PC-3 (cell line): ENCODE measurements around the gene ACLY.
"Not testable (repeated sequence)": the region's sequence is repeated elsewhere in the genome, so short reads cannot be mapped to it uniquely, and the experiment has no call there.

Experiments
- EZH2 ChIP-seq: fragments of 300-600 bp; sonication (generic); IDR thresholded peaks from one replicate; pipeline ENCODE4 v1.6.1; 2017; ENCODE audit warnings: antibody characterized with exemption, mild to moderate bottlenecking, low read length; ENCODE audit not compliant: unreplicated experiment
- EZH2phosphoT487 ChIP-seq: fragments of 300-600 bp; sonication (generic); IDR thresholded peaks from 2 replicates; pipeline ENCODE4 v1.6.1; 2018; ENCODE audit warnings: mild to moderate bottlenecking, antibody characterized with exemption, low read length, borderline replicate concordance
- TF ChIP-seq, protein P1 (sequence below): fragments of 300-600 bp; sonication (generic); conservative IDR thresholded peaks from 2 replicates; pipeline ENCODE4 v1.5.1; 2017; ENCODE audit warnings: antibody characterized with exemption, low read depth, mild to moderate bottlenecking, low read length

- TF ChIP-seq EZH2, EZH2phosphoT487: not testable (repeated sequence)
- TF ChIP-seq, protein P1, sequence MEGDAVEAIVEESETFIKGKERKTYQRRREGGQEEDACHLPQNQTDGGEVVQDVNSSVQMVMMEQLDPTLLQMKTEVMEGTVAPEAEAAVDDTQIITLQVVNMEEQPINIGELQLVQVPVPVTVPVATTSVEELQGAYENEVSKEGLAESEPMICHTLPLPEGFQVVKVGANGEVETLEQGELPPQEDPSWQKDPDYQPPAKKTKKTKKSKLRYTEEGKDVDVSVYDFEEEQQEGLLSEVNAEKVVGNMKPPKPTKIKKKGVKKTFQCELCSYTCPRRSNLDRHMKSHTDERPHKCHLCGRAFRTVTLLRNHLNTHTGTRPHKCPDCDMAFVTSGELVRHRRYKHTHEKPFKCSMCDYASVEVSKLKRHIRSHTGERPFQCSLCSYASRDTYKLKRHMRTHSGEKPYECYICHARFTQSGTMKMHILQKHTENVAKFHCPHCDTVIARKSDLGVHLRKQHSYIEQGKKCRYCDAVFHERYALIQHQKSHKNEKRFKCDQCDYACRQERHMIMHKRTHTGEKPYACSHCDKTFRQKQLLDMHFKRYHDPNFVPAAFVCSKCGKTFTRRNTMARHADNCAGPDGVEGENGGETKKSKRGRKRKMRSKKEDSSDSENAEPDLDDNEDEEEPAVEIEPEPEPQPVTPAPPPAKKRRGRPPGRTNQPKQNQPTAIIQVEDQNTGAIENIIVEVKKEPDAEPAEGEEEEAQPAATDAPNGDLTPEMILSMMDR, result not testable (repeated sequence)
These were observed 12.0 kb upstream of the ACLY start for GRCh38 chr17:41930833-41931156.
